Body of pancreas (tissue), 4 donors: ENCODE measurements around the gene BICD1.

Experiments used
- POLR2A ChIP-seq, 3 donors: fragments of 450-650 bp; IDR thresholded peaks; one replicate each; pipeline ENCODE4 v1.6.1; 2016; ENCODE audit warnings: antibody characterized with exemption in 3 of 3, mild to moderate bottlenecking in 2 of 3
- TF ChIP-seq, protein P1 (sequence below), 7 experiments: fragments of 450-650 bp in 4 of 7; fragments of 200-600 bp in 3 of 7; sonication (generic) in 3 of 7; IDR thresholded peaks; one replicate each; pipeline ENCODE4 v1.5.1; 2016 to 2019; ENCODE audit warnings: antibody characterized with exemption in 7 of 7

GRCh38 chr12:32098112-32098511 is 8.5 kb upstream of the BICD1 start:
- TF ChIP-seq, protein P1, sequence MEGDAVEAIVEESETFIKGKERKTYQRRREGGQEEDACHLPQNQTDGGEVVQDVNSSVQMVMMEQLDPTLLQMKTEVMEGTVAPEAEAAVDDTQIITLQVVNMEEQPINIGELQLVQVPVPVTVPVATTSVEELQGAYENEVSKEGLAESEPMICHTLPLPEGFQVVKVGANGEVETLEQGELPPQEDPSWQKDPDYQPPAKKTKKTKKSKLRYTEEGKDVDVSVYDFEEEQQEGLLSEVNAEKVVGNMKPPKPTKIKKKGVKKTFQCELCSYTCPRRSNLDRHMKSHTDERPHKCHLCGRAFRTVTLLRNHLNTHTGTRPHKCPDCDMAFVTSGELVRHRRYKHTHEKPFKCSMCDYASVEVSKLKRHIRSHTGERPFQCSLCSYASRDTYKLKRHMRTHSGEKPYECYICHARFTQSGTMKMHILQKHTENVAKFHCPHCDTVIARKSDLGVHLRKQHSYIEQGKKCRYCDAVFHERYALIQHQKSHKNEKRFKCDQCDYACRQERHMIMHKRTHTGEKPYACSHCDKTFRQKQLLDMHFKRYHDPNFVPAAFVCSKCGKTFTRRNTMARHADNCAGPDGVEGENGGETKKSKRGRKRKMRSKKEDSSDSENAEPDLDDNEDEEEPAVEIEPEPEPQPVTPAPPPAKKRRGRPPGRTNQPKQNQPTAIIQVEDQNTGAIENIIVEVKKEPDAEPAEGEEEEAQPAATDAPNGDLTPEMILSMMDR (IDR thresholded peaks at IDR 0.05), result no peak
- no peak for TF ChIP-seq POLR2A (IDR thresholded peaks at IDR 0.05)
